ENCODE results near the gene TARBP2. TPM values are rescaled to one million over a fixed set of nuclear protein-coding genes. Genes with fewer than 3 reads are reported as not detected.

TARBP2 gene
- 41.5 and 51.2 TPM in 2 replicates for polyA plus RNA-seq (2011; rRNA removed)
- 91.9 and 106 TPM in 2 replicates for polyA plus RNA-seq (2012; cell fraction: cytosol; rRNA removed)
- 170 and 176 TPM in 2 replicates for polyA plus RNA-seq (2012; cell fraction: nucleus; rRNA removed)
- polyA plus RNA-seq (2017; fragmentation: RNase III; extraction: RNeasy Plus Mini Kit Qiagen cat#74134 plus additional on column Dnase treatment), result 43.7 to 50.4 TPM (median 49.9 TPM) in 3 replicates
- 39.4 and 49.2 TPM in 2 replicates for polyA minus RNA-seq (2011; rRNA and poly(A)+ RNA removed)

DNA sequence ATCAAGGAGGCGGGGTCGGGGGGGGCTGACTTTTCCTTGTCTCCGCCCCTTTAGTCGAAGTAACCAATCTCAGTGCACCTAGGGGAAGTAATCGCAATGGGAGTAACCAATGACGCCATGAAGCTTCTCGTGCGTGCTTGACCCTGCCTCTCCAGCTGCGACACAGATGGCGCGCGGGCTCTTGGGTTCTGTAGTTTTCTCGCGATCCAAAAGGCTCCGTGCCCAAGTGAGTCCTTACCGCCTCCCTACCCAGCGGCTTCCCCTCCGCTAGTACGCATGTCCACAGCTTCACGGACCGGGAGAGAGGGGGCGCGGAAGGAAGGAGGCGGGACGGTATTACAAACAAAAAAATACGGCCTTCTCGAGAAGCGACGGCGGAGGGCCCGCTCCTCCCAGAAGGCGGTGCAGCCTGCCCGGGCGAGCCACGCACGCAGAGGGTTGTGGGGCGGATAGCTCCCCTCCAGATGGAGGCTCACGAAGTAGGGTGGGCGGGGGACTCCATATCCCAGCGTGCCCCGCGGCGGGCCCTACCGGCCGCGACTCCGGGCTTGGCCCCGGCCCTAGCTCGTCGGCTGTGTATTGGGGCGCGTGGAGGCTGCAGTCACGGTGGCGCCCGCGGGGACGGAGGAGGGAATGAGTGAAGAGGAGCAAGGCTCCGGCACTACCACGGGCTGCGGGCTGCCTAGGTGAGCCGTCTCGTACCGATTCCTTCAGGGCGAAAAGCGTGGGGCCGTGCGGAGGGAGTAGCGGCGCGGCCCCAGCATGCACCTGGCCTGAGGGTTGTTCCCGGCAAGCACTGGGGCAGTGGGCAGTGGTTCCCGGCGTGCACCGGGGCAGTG, at the start of gene TARBP2:
TSS of gene TARBP2 (plus strand) at position 508 of the 839 bp plus-strand sequence. CDS start at position 634, 126 bp downstream.
- WGBS (ENCODE audit: missing lambda C conversion rate), result under 1% methylated on average over 61 of the region's 74 CpGs
- Histone ChIP-seq H3K9me3 (no peaks in the 10 kb centered on the region), H3K4me2 (peak within 1 kb of the TSS; percentile 97), H3K4me1 (peaks cover 45% of the 10 kb centered on the region), H3K4me3 (peak within 1 kb of the TSS; percentile 64), H3K27ac (peak within 1 kb of the TSS; percentile 94 to 96)
- POLR2A ChIA-PET, result interaction anchor here (0.6 to 3.2 kb wide), 34 partner anchors 8 to 596 kb away, joined by 3 to 34 read pairs (median 4); partner anchors contain the start of genes AAAS, ATP5MC2, EIF4B and KRT8
- CTCF ChIA-PET, result interaction anchor here (0.5 to 13.1 kb wide), 11 partner anchors 9 to 245 kb away, joined by 3 to 104 read pairs (median 4); partner anchors contain the start of genes AAAS, ATP5MC2 and NPFF
- FAIRE-seq, result no peak
- peak; percentile 96 to 100 for DNase-seq (ENCODE audit: low read depth in 1 of 2, low spot score in 1 of 2)
- ATAC-seq, result peak; percentile 73 to 82
- TF ChIP-seq BHLHE40 (IDR thresholded peaks at IDR 0.05; ENCODE audit: low read depth, low read length) (no peak), HEYL (CRISPR knock-in tag; IDR thresholded peaks at IDR 0.05) (peak; percentile 93), PHF8 (IDR thresholded peaks at IDR 0.05; ENCODE audit: borderline replicate concordance, low read depth) (peak; percentile 98), HDAC2 (IDR thresholded peaks at IDR 0.05) (no peak), FOXS1 (CRISPR knock-in tag; IDR thresholded peaks at IDR 0.05) (0 out of 2 replicates have a peak, but pooled peaks have one; percentile 58), ELK1 (IDR thresholded peaks at IDR 0.05; ENCODE audit: low read depth, low read length) (no peak), PBX3 (IDR thresholded peaks at IDR 0.05) (peak; percentile 59; the same call in 1 of the 2 replicates), TFCP2L1 (CRISPR knock-in tag; IDR thresholded peaks at IDR 0.05) (peak; percentile 88), ZC3H11A (IDR thresholded peaks at IDR 0.05) (no peak), JUNB (IDR thresholded peaks at IDR 0.05) (no peak), RNF2 (IDR thresholded peaks at IDR 0.05; ENCODE audit: borderline replicate concordance, low read depth) (no peak), HOXA7 (CRISPR knock-in tag; IDR thresholded peaks at IDR 0.05) (no peak; the same call in 1 of the 2 replicates), EHF (CRISPR knock-in tag; IDR thresholded peaks at IDR 0.05) (peak; percentile 91), REST (IDR thresholded peaks at IDR 0.05) (no peak), KDM1A (IDR thresholded peaks at IDR 0.05; ENCODE audit: low read depth) (no peak), MAFK (IDR thresholded peaks at IDR 0.05; ENCODE audit: partially characterized antibody) (no peak), EP300 (IDR thresholded peaks at IDR 0.05) (no peak), ZNF302 (CRISPR knock-in tag; IDR thresholded peaks at IDR 0.05) (no peak; the same call in 1 of the 2 replicates), EHMT2 (IDR thresholded peaks at IDR 0.05; ENCODE audit: low read depth) (no peak), CBX8 (IDR thresholded peaks at IDR 0.05) (no peak), NPAS2 (CRISPR knock-in tag; IDR thresholded peaks at IDR 0.05; ENCODE audit: borderline replicate concordance) (no peak), JUN (IDR thresholded peaks at IDR 0.05) (peak; percentile 74 to 97; a peak in 4 of 5 replicates), CHD4 (IDR thresholded peaks at IDR 0.05; ENCODE audit: borderline replicate concordance) (no peak), HOXB13 (CRISPR knock-in tag; IDR thresholded peaks at IDR 0.05; ENCODE audit: low read depth) (peak; percentile 84; the same call in 1 of the 2 replicates), RFX5 (IDR thresholded peaks at IDR 0.05) (peak; percentile 76), NFE2L2 (conservative IDR thresholded peaks at IDR 0.05; ENCODE audit: low read length) (no peak), MYC (IDR thresholded peaks at IDR 0.05; ENCODE audit: borderline replicate concordance, low read length) (peak; percentile 82), POLR2AphosphoS2 (conservative IDR thresholded peaks at IDR 0.05; ENCODE audit: low read length) (no peak), ZSCAN20 (CRISPR knock-in tag; IDR thresholded peaks at IDR 0.05) (peak; percentile 88), CHD2 (IDR thresholded peaks at IDR 0.05; ENCODE audit: low read length, partially characterized antibody) (no peak)
- TF ChIP-seq, protein P1, sequence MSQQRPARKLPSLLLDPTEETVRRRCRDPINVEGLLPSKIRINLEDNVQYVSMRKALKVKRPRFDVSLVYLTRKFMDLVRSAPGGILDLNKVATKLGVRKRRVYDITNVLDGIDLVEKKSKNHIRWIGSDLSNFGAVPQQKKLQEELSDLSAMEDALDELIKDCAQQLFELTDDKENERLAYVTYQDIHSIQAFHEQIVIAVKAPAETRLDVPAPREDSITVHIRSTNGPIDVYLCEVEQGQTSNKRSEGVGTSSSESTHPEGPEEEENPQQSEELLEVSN (IDR thresholded peaks at IDR 0.05; ENCODE audit: borderline replicate concordance, low read depth), result peak; percentile 84
- TF ChIP-seq, protein P2, sequence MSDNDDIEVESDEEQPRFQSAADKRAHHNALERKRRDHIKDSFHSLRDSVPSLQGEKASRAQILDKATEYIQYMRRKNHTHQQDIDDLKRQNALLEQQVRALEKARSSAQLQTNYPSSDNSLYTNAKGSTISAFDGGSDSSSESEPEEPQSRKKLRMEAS (IDR thresholded peaks at IDR 0.05), result peak; percentile 96
- TF ChIP-seq, protein P3, sequence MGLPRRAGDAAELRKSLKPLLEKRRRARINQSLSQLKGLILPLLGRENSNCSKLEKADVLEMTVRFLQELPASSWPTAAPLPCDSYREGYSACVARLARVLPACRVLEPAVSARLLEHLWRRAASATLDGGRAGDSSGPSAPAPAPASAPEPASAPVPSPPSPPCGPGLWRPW (IDR thresholded peaks at IDR 0.05), result no peak

Measured in A549 (cell line).